ENCODE results near the gene TBL1X.

Gene TBL1X

GRCh38 chrX:9775930-9776329, 311.1 kb downstream of the TBL1X start:
- Histone ChIP-seq H3K4me3 (ENCODE audit: low read depth, low read length) (no peak overlapping the region), H3K4me1 (ENCODE audit: control insufficient read depth, insufficient read depth, low read length, unreplicated experiment) (no peaks in the 10 kb centered on the region), H2AFZ (ENCODE audit: low read length, unreplicated experiment) (no peak overlapping the region), H3K79me2 (ENCODE audit: control insufficient read depth, insufficient read depth, low read length, unreplicated experiment) (no peaks in the 10 kb centered on the region), H3K36me3 (ENCODE audit: insufficient read depth, low read length) (no peaks in the 10 kb centered on the region), H3K27ac (ENCODE audit: low read depth, low read length) (no peak overlapping the region), H3K27me3 (ENCODE audit: insufficient read depth, low read length) (peaks cover 23% of the 10 kb centered on the region; the same call in 1 of the 2 replicates)

- Histone ChIP-seq H3K36me3 (ENCODE audit: insufficient read depth, low read length) (no peaks in the 10 kb centered on the region), H3K27me3 (ENCODE audit: insufficient read depth, low read length) (peaks cover 28% of the 10 kb centered on the region), H3K4me3 (ENCODE audit: low read depth, low read length) (no peak overlapping the region), H3K79me2 (ENCODE audit: control insufficient read depth, insufficient read depth, low read length, unreplicated experiment) (no peaks in the 10 kb centered on the region), H3K4me1 (ENCODE audit: control insufficient read depth, insufficient read depth, low read length, unreplicated experiment) (no peaks in the 10 kb centered on the region), H3K27ac (ENCODE audit: low read depth, low read length) (no peak overlapping the region), H2AFZ (ENCODE audit: low read length, unreplicated experiment) (no peak overlapping the region)
These were observed 317.1 kb downstream of the TBL1X start for GRCh38 chrX:9781941-9782340.

- H3K79me2 ChIP-seq (ENCODE audit: control insufficient read depth, insufficient read depth, low read length, unreplicated experiment) = no peaks in the 10 kb centered on the region
- H2AFZ ChIP-seq (ENCODE audit: low read length, unreplicated experiment) = no peak overlapping the region
- no peaks in the 10 kb centered on the region for H3K4me1 ChIP-seq (ENCODE audit: control insufficient read depth, insufficient read depth, low read length, unreplicated experiment)
- no peak overlapping the region for H3K27ac ChIP-seq (ENCODE audit: low read depth, low read length)
- no peaks in the 10 kb centered on the region for H3K36me3 ChIP-seq (ENCODE audit: insufficient read depth, low read length)
- no peak overlapping the region for H3K4me3 ChIP-seq (ENCODE audit: low read depth, low read length)
- peaks cover 51% of the 10 kb centered on the region for H3K27me3 ChIP-seq (ENCODE audit: insufficient read depth, low read length)
These were observed 319.5 kb downstream of the TBL1X start for GRCh38 chrX:9784332-9784731.

- peaks cover 62% of the 10 kb centered on the region for H3K27me3 ChIP-seq (ENCODE audit: insufficient read depth, low read length)
- no peaks in the 10 kb centered on the region for H3K4me1 ChIP-seq (ENCODE audit: control insufficient read depth, insufficient read depth, low read length, unreplicated experiment)
- H3K79me2 ChIP-seq (ENCODE audit: control insufficient read depth, insufficient read depth, low read length, unreplicated experiment) = no peaks in the 10 kb centered on the region
- H3K36me3 ChIP-seq (ENCODE audit: insufficient read depth, low read length) = no peaks in the 10 kb centered on the region
- no peak overlapping the region for H2AFZ ChIP-seq (ENCODE audit: low read length, unreplicated experiment)
- H3K27ac ChIP-seq (ENCODE audit: low read depth, low read length) = no peak overlapping the region
- H3K4me3 ChIP-seq (ENCODE audit: low read depth, low read length) = peak overlapping the region; percentile 45; the same call in 1 of the 2 replicates
These were observed 320.5 kb downstream of the TBL1X start for GRCh38 chrX:9785254-9785943.

- H3K27me3 ChIP-seq (ENCODE audit: insufficient read depth, low read length) = peaks cover 70% of the 10 kb centered on the region
- H3K27ac ChIP-seq (ENCODE audit: low read depth, low read length) = no peak within 1 kb of the TSS
- H3K4me1 ChIP-seq (ENCODE audit: control insufficient read depth, insufficient read depth, low read length, unreplicated experiment) = no peaks in the 10 kb centered on the region
- no peaks in the 10 kb centered on the region for H3K36me3 ChIP-seq (ENCODE audit: insufficient read depth, low read length)
- H3K79me2 ChIP-seq (ENCODE audit: control insufficient read depth, insufficient read depth, low read length, unreplicated experiment) = no peaks in the 10 kb centered on the region
- peak within 1 kb of the TSS; percentile 57; the same call in 1 of the 2 replicates for H3K4me3 ChIP-seq (ENCODE audit: low read depth, low read length)
- H2AFZ ChIP-seq (ENCODE audit: low read length, unreplicated experiment) = no peak within 1 kb of the TSS
These were observed 321.3 kb downstream of the TBL1X start, which contains the start of gene SHROOM2 for GRCh38 chrX:9785944-9786797. Gene SHROOM2, plus strand, starts transcription at chrX:9786429. Its CDS starts 117 bp downstream, at chrX:9786546.

- H3K4me3 ChIP-seq (ENCODE audit: low read depth, low read length) = peak overlapping the region; percentile 57; the same call in 1 of the 2 replicates
- no peak overlapping the region for H3K27ac ChIP-seq (ENCODE audit: low read depth, low read length)
- H2AFZ ChIP-seq (ENCODE audit: low read length, unreplicated experiment) = no peak overlapping the region
- H3K27me3 ChIP-seq (ENCODE audit: insufficient read depth, low read length) = peaks cover 72% of the 10 kb centered on the region
- no peaks in the 10 kb centered on the region for H3K79me2 ChIP-seq (ENCODE audit: control insufficient read depth, insufficient read depth, low read length, unreplicated experiment)
- H3K4me1 ChIP-seq (ENCODE audit: control insufficient read depth, insufficient read depth, low read length, unreplicated experiment) = no peaks in the 10 kb centered on the region
- H3K36me3 ChIP-seq (ENCODE audit: insufficient read depth, low read length) = no peaks in the 10 kb centered on the region
These were observed 322.2 kb downstream of the TBL1X start for GRCh38 chrX:9786798-9787635.

GRCh38 chrX:9788911-9789310, 324.1 kb downstream of the TBL1X start:
- H2AFZ ChIP-seq (ENCODE audit: low read length, unreplicated experiment) = no peak overlapping the region
- no peaks in the 10 kb centered on the region for H3K4me1 ChIP-seq (ENCODE audit: control insufficient read depth, insufficient read depth, low read length, unreplicated experiment)
- no peak overlapping the region for H3K27ac ChIP-seq (ENCODE audit: low read depth, low read length)
- no peaks in the 10 kb centered on the region for H3K36me3 ChIP-seq (ENCODE audit: insufficient read depth, low read length)
- H3K4me3 ChIP-seq (ENCODE audit: low read depth, low read length) = no peak overlapping the region
- H3K79me2 ChIP-seq (ENCODE audit: control insufficient read depth, insufficient read depth, low read length, unreplicated experiment) = no peaks in the 10 kb centered on the region
- peaks cover 68% of the 10 kb centered on the region for H3K27me3 ChIP-seq (ENCODE audit: insufficient read depth, low read length)

- Histone ChIP-seq H3K36me3 (ENCODE audit: insufficient read depth, low read length) (no peaks in the 10 kb centered on the region), H3K27ac (ENCODE audit: low read depth, low read length) (no peak overlapping the region), H3K27me3 (ENCODE audit: insufficient read depth, low read length) (peaks cover 61% of the 10 kb centered on the region), H3K4me3 (ENCODE audit: low read depth, low read length) (no peak overlapping the region), H2AFZ (ENCODE audit: low read length, unreplicated experiment) (no peak overlapping the region), H3K79me2 (ENCODE audit: control insufficient read depth, insufficient read depth, low read length, unreplicated experiment) (no peaks in the 10 kb centered on the region), H3K4me1 (ENCODE audit: control insufficient read depth, insufficient read depth, low read length, unreplicated experiment) (no peaks in the 10 kb centered on the region)
These were observed 324.7 kb downstream of the TBL1X start for GRCh38 chrX:9789555-9789954.
